IgD-negative memory B cell (primary cell): Measurements from ENCODE around the gene RPLP2. TPM values are rescaled to one million over a fixed set of nuclear protein-coding genes. Genes with fewer than 3 reads are reported as not detected.

Experiments
- H3K27ac Mint-ChIP-seq, 3 donors: one replicate each; pipeline ENCODE4 v1.8.0; 2020 to 2022; ENCODE audit warnings: mild to moderate bottlenecking in 3 of 3, mixed read lengths in 3 of 3, moderate library complexity in 1 of 3
- H3K27me3 Mint-ChIP-seq: one replicate; pipeline ENCODE4 v1.8.0; 2021; ENCODE audit warnings: mixed read lengths
- H3K36me3 Mint-ChIP-seq: one replicate; pipeline ENCODE4 v1.8.0; 2020; ENCODE audit warnings: mild to moderate bottlenecking, mixed read lengths
- H3K4me1 Mint-ChIP-seq, 3 donors: one replicate each; pipeline ENCODE4 v1.8.0; 2020 to 2022; ENCODE audit warnings: mixed read lengths in 3 of 3, mild to moderate bottlenecking in 1 of 3
- H3K4me3 Mint-ChIP-seq, 4 donors: one replicate each; pipeline ENCODE4 v1.8.0; 2020 to 2022; ENCODE audit warnings: mild to moderate bottlenecking in 4 of 4, mixed read lengths in 4 of 4, moderate library complexity in 3 of 4
- H3K9me3 Mint-ChIP-seq, 3 donors: one replicate each; pipeline ENCODE4 v1.8.0; 2020 to 2021; ENCODE audit warnings: mixed read lengths in 3 of 3, mild to moderate bottlenecking in 1 of 3
- polyA plus RNA-seq: library from polyadenylated mRNA; unstranded; fragments of 300-500 nt; fragmentation: Illumina TruSeq; gene quantifications from one replicate; pipeline ENCODE4 v1.2.3, GENCODE V29; 2021

The RPLP2 gene
- polyA plus RNA-seq, 1 donor from 2014 or later = 4,588 TPM

- Mint-ChIP-seq H3K9me3 (no peaks in the 10 kb centered on the region), H3K4me3 (no peak overlapping the region), H3K27me3 (no peaks in the 10 kb centered on the region), H3K4me1 (peaks cover 2 to 6% (median 3%) of the 10 kb centered on the region in 3 donors), H3K36me3 (no peaks in the 10 kb centered on the region), H3K27ac (no peak overlapping the region)
These were observed 6.4 kb upstream of the RPLP2 start for GRCh38 chr11:803467-803742.

GRCh38 chr11:803770-804598 lies 5.8 kb upstream of the RPLP2 start:
- no peaks in the 10 kb centered on the region for H3K9me3 Mint-ChIP-seq
- no peaks in the 10 kb centered on the region for H3K27me3 Mint-ChIP-seq
- H3K4me1 Mint-ChIP-seq = peaks cover 4 to 11% (median 7%) of the 10 kb centered on the region in 3 donors
- H3K27ac Mint-ChIP-seq = peak overlapping the region in 1 of 3 donors; percentile 35
- H3K36me3 Mint-ChIP-seq = no peaks in the 10 kb centered on the region
- H3K4me3 Mint-ChIP-seq = peak overlapping the region; percentile 55 to 88 (median 83)

GRCh38 chr11:804599-804964 lies 5.2 kb upstream of the RPLP2 start:
- H3K27ac Mint-ChIP-seq = peak overlapping the region in 2 of 3 donors; percentile 35 to 46
- no peaks in the 10 kb centered on the region for H3K27me3 Mint-ChIP-seq
- H3K4me1 Mint-ChIP-seq = peaks cover 4 to 13% (median 7%) of the 10 kb centered on the region in 3 donors
- no peaks in the 10 kb centered on the region for H3K9me3 Mint-ChIP-seq
- peak overlapping the region; percentile 38 to 88 (median 83) for H3K4me3 Mint-ChIP-seq
- no peaks in the 10 kb centered on the region for H3K36me3 Mint-ChIP-seq

GRCh38 chr11:808427-809286 lies 1.1 kb upstream of the RPLP2 start:
- Mint-ChIP-seq H3K36me3 (no peaks in the 10 kb centered on the region), H3K27me3 (no peaks in the 10 kb centered on the region), H3K27ac (peak overlapping the region; percentile 98 to 99 (median 98)), H3K9me3 (no peaks in the 10 kb centered on the region), H3K4me3 (peak overlapping the region; percentile 92 to 98 (median 96)), H3K4me1 (peaks cover 16 to 22% (median 16%) of the 10 kb centered on the region in 3 donors)

- Mint-ChIP-seq H3K4me3 (peak overlapping the region; percentile 92 to 98 (median 96)), H3K27ac (peak overlapping the region; percentile 98 to 99 (median 98)), H3K36me3 (no peaks in the 10 kb centered on the region), H3K9me3 (no peaks in the 10 kb centered on the region), H3K27me3 (no peaks in the 10 kb centered on the region), H3K4me1 (peaks cover 16 to 22% (median 16%) of the 10 kb centered on the region in 3 donors)
These were observed 337 bp downstream of the RPLP2 start for GRCh38 chr11:810040-810567.

- Mint-ChIP-seq H3K4me1 (peaks cover 16 to 22% (median 16%) of the 10 kb centered on the region in 3 donors), H3K27me3 (no peaks in the 10 kb centered on the region), H3K27ac (peak overlapping the region; percentile 39 to 98 (median 59)), H3K36me3 (no peaks in the 10 kb centered on the region), H3K9me3 (no peaks in the 10 kb centered on the region), H3K4me3 (peak overlapping the region; percentile 92 to 98 (median 94))
These were observed 1.9 kb downstream of the RPLP2 start for GRCh38 chr11:811446-812245.

- Mint-ChIP-seq H3K27me3 (no peaks in the 10 kb centered on the region), H3K4me1 (peaks cover 14 to 22% (median 16%) of the 10 kb centered on the region in 3 donors), H3K9me3 (no peaks in the 10 kb centered on the region), H3K36me3 (no peaks in the 10 kb centered on the region), H3K4me3 (peak overlapping the region in 2 of 4 donors; percentile 96 to 98), H3K27ac (peak overlapping the region in 2 of 3 donors; percentile 59 to 98)
These were observed 2.6 kb downstream of the RPLP2 start for GRCh38 chr11:812390-812789.

GRCh38 chr11:813072-813455 lies 3.3 kb downstream of the RPLP2 start:
- no peaks in the 10 kb centered on the region for H3K36me3 Mint-ChIP-seq
- peaks cover 13 to 17% (median 14%) of the 10 kb centered on the region in 3 donors for H3K4me1 Mint-ChIP-seq
- H3K9me3 Mint-ChIP-seq = no peaks in the 10 kb centered on the region
- no peaks in the 10 kb centered on the region for H3K27me3 Mint-ChIP-seq
- peak overlapping the region in 1 of 4 donors; percentile 96 for H3K4me3 Mint-ChIP-seq
- H3K27ac Mint-ChIP-seq = peak overlapping the region in 1 of 3 donors; percentile 98

GRCh38 chr11:813456-814096 lies 3.8 kb downstream of the RPLP2 start:
- no peaks in the 10 kb centered on the region for H3K27me3 Mint-ChIP-seq
- H3K9me3 Mint-ChIP-seq = no peaks in the 10 kb centered on the region
- H3K4me3 Mint-ChIP-seq = peak overlapping the region in 2 of 4 donors; percentile 32 to 96
- H3K4me1 Mint-ChIP-seq = peaks cover 13 to 15% (median 14%) of the 10 kb centered on the region in 3 donors
- H3K36me3 Mint-ChIP-seq = no peaks in the 10 kb centered on the region
- peak overlapping the region in 1 of 3 donors; percentile 98 for H3K27ac Mint-ChIP-seq

- H3K27ac Mint-ChIP-seq = no peak overlapping the region
- no peaks in the 10 kb centered on the region for H3K27me3 Mint-ChIP-seq
- no peaks in the 10 kb centered on the region for H3K36me3 Mint-ChIP-seq
- H3K4me1 Mint-ChIP-seq = peaks cover 8 to 13% (median 12%) of the 10 kb centered on the region in 3 donors
- H3K9me3 Mint-ChIP-seq = no peaks in the 10 kb centered on the region
- H3K4me3 Mint-ChIP-seq = no peak overlapping the region
These were observed 6.1 kb downstream of the RPLP2 start for GRCh38 chr11:815675-816432.

GRCh38 chr11:816433-816779 lies 6.6 kb downstream of the RPLP2 start:
- Mint-ChIP-seq H3K4me3 (no peak overlapping the region), H3K27ac (peak overlapping the region in 1 of 3 donors; percentile 46), H3K9me3 (no peaks in the 10 kb centered on the region)

GRCh38 chr11:818396-819128 lies 8.8 kb downstream of the RPLP2 start, which contains the start of gene PNPLA2:
Gene PNPLA2, plus strand, starts transcription at chr11:818914. Its CDS starts 805 bp downstream, at chr11:819719.
- H3K36me3 Mint-ChIP-seq = peaks cover 1% of the 10 kb centered on the region
- no peaks in the 10 kb centered on the region for H3K27me3 Mint-ChIP-seq
- H3K27ac Mint-ChIP-seq = peak within 1 kb of the TSS; percentile 62 to 99 (median 81)
- no peaks in the 10 kb centered on the region for H3K9me3 Mint-ChIP-seq
- peak within 1 kb of the TSS; percentile 85 to 100 (median 92) for H3K4me3 Mint-ChIP-seq
- peaks cover 5 to 9% (median 7%) of the 10 kb centered on the region in 3 donors for H3K4me1 Mint-ChIP-seq

More at GRCh38 chr11:816433-816779, 6.6 kb downstream of the RPLP2 start:
- Mint-ChIP-seq H3K4me1 (peaks cover 6 to 12% (median 7%) of the 10 kb centered on the region in 3 donors), H3K36me3 (no peaks in the 10 kb centered on the region), H3K27me3 (no peaks in the 10 kb centered on the region)
